PC-3 (cell line): ENCODE measurements around the gene ACAP2. TPM values are rescaled to one million over a fixed set of nuclear protein-coding genes. Genes with fewer than 3 reads are reported as not detected.
A peak's percentile ranks its signal among the peaks of the same experiment; 100 is the strongest.

Experiments
- ATAC-seq: fragments of 200-7000 bp; cut with Tn5 transposase; 2 replicates; pipeline ENCODE4 v1.9.1; 2020; ENCODE audit warnings: mild to moderate bottlenecking, moderate library complexity
- BruUV-seq: library from RNA; stranded (reverse); fragments of 400-500 nt; replicated peaks from 2 replicates; lab custom pipeline; 2021; lab: Mats Ljungman, UMichigan
- CTCF ChIA-PET: fragments of 300-600 bp; sonication (Branson Sonifier 250); formaldehyde crosslinking; loops from one replicate; lab custom pipeline; 2022; ENCODE audit warnings: antibody characterized with exemption; lab: Charles Lee
- POLR2A ChIA-PET: fragments of 300-600 bp; sonication (Branson Sonifier 250); formaldehyde crosslinking; loops from one replicate; lab custom pipeline; 2022; ENCODE audit warnings: antibody characterized with exemption; ENCODE audit not compliant: unreplicated experiment; lab: Charles Lee
- DNase-seq: peaks from one replicate; pipeline ENCODE4 v3.0.0-alpha.2; 2015
- H2AFZ ChIP-seq: fragments of 300-600 bp; sonication (generic); 2 replicates; pipeline ENCODE4 v1.6.0; 2016; ENCODE audit warnings: antibody characterized with exemption, low read length
- H3F3A ChIP-seq: fragments of 300-600 bp; sonication (generic); one replicate; pipeline ENCODE4 v1.6.0; 2017; ENCODE audit warnings: antibody characterized with exemption, low read length, control low read depth, mild to moderate bottlenecking; ENCODE audit not compliant: unreplicated experiment
- H3K27ac ChIP-seq: fragments of 300-600 bp; sonication (generic); 2 replicates; pipeline ENCODE4 v1.5.1; 2016; ENCODE audit warnings: mild to moderate bottlenecking, low read length
- H3K27me3 ChIP-seq: fragments of 300-600 bp; sonication (generic); 2 replicates; pipeline ENCODE4 v1.6.1; 2016; ENCODE audit warnings: low read length, mixed read lengths
- H3K36me3 ChIP-seq: fragments of 300-600 bp; sonication (generic); 2 replicates; pipeline ENCODE4 v1.6.1; 2016; ENCODE audit warnings: low read depth, mixed run types, low read length, mixed read lengths
- H3K4me1 ChIP-seq: fragments of 300-600 bp; sonication (generic); 2 replicates; pipeline ENCODE4 v1.5.1; 2016; ENCODE audit warnings: low read length; ENCODE audit not compliant: insufficient read depth
- H3K4me2 ChIP-seq: fragments of 300-600 bp; sonication (generic); 2 replicates; pipeline ENCODE4 v1.6.0; 2016; ENCODE audit warnings: low read length
- H3K4me3 ChIP-seq: fragments of 300-600 bp; sonication (generic); 2 replicates; pipeline ENCODE4 v1.5.1; 2016; ENCODE audit warnings: mild to moderate bottlenecking, low read length, mixed read lengths
- H3K79me2 ChIP-seq: fragments of 300-600 bp; sonication (generic); 2 replicates; pipeline ENCODE4 v1.6.1; 2017; ENCODE audit warnings: low read length, mixed read lengths
- H3K9ac ChIP-seq: fragments of 300-600 bp; sonication (generic); 2 replicates; pipeline ENCODE4 v1.6.0; 2016; ENCODE audit warnings: mild to moderate bottlenecking, low read length
- H3K9me2 ChIP-seq: fragments of 300-600 bp; sonication (generic); replicated peaks from 2 replicates; pipeline ENCODE4 v1.6.1; 2016; ENCODE audit warnings: mixed run types, low read length, mixed read lengths
- H3K9me3 ChIP-seq: fragments of 300-600 bp; sonication (generic); 2 replicates; pipeline ENCODE4 v1.6.1; 2016; ENCODE audit warnings: low read length, mixed read lengths
- H4K20me1 ChIP-seq: fragments of 300-600 bp; sonication (generic); 2 replicates; pipeline ENCODE4 v1.6.1; 2016; ENCODE audit warnings: low read length, mixed read lengths
- EZH2 ChIP-seq: fragments of 300-600 bp; sonication (generic); IDR thresholded peaks from one replicate; pipeline ENCODE4 v1.6.1; 2017; ENCODE audit warnings: antibody characterized with exemption, mild to moderate bottlenecking, low read length; ENCODE audit not compliant: unreplicated experiment
- EZH2phosphoT487 ChIP-seq: fragments of 300-600 bp; sonication (generic); IDR thresholded peaks from 2 replicates; pipeline ENCODE4 v1.6.1; 2018; ENCODE audit warnings: mild to moderate bottlenecking, antibody characterized with exemption, low read length, borderline replicate concordance
- intact Hi-C: fragments of 100-400 bp; cut with micrococcal nuclease; formaldehyde crosslinking; loops from 2 replicates; pipeline ENCODE4 v1.9.0; 2023
- total RNA-seq: library from RNA; depleted of rRNA; stranded (reverse); fragments of >200 nt; gene quantifications from 2 replicates; pipeline ENCODE4 v1.2.3, GENCODE V29; 2014
- TF ChIP-seq, protein P1 (sequence below): fragments of 300-600 bp; sonication (generic); conservative IDR thresholded peaks from 2 replicates; pipeline ENCODE4 v1.5.1; 2017; ENCODE audit warnings: antibody characterized with exemption, low read depth, mild to moderate bottlenecking, low read length

ACAP2 gene
- total RNA-seq, 1 experiment from 2014 or later: 33.5 TPM

DNA sequence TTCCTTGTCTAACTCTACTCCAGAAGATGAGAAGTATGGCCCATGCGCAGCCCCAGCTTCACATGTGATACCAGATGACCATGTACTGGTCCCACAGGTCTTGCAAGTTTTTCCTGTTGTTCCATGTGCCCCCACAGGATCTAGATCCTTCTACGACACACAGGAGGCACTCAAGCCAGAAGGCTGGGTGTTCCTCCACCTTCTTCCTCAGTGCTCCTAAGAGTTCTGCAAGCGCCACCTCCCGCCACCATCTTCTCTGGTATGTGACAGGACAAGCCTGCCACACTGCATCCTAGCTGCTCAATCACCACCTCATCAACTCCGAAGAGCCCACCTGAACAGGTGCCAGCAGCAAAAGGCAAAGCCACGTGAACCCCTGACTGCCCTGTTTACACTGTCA, 214.9 kb downstream of the ACAP2 start:
- intact Hi-C loops: no loop called here
- no peaks in the 10 kb centered on the region for H4K20me1 ChIP-seq
- H3K27ac ChIP-seq: no peak overlapping the region
- no peaks in the 10 kb centered on the region for H3K36me3 ChIP-seq
- no peaks in the 10 kb centered on the region for H3K9me3 ChIP-seq
- POLR2A ChIA-PET: no interaction called here
- TF ChIP-seq, protein P1, sequence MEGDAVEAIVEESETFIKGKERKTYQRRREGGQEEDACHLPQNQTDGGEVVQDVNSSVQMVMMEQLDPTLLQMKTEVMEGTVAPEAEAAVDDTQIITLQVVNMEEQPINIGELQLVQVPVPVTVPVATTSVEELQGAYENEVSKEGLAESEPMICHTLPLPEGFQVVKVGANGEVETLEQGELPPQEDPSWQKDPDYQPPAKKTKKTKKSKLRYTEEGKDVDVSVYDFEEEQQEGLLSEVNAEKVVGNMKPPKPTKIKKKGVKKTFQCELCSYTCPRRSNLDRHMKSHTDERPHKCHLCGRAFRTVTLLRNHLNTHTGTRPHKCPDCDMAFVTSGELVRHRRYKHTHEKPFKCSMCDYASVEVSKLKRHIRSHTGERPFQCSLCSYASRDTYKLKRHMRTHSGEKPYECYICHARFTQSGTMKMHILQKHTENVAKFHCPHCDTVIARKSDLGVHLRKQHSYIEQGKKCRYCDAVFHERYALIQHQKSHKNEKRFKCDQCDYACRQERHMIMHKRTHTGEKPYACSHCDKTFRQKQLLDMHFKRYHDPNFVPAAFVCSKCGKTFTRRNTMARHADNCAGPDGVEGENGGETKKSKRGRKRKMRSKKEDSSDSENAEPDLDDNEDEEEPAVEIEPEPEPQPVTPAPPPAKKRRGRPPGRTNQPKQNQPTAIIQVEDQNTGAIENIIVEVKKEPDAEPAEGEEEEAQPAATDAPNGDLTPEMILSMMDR: no peak
- TF ChIP-seq EZH2 (no peak), EZH2phosphoT487 (no peak)
- no peaks in the 10 kb centered on the region for H3K27me3 ChIP-seq
- CTCF ChIA-PET: no interaction called here
- no peak for ATAC-seq
- H3K9ac ChIP-seq: no peak overlapping the region
- peaks cover 13% of the 10 kb centered on the region for H3K4me1 ChIP-seq
- peak; percentile 16 for DNase-seq
- H3K4me3 ChIP-seq: no peak overlapping the region
- BruUV-seq: no TSS peak
- no peaks in the 10 kb centered on the region for H3K79me2 ChIP-seq
- H3K9me2 ChIP-seq: no peaks in the 10 kb centered on the region
- H3K4me2 ChIP-seq: no peak overlapping the region
- H3F3A ChIP-seq: no peaks in the 10 kb centered on the region
- H2AFZ ChIP-seq: no peak overlapping the region

DNA sequence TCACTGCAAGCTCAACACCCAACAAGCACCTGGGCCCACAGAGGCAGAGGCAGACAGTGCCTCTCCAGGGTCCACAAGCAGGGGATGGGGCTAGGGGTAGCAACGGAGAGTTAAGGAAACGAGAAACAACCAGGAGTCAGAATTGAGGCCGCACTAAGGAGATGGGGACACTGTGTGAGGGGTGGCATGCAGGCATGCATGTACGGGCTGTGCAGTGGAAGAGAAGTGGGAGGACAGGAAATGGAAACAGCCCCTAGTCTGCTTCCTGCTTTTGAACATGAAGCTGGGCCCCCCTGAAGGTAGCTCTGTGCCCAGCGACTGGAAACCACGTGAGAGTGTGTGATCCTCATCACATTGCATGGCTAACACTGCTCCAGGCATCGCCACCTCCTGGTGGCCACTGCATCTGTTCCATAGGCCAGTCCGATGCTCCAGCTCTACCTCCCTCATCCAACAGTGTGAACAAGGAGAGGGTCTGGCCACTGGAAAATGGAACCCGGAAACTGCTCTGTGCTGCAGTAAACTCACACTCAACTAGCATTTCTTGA, 215.8 kb downstream of the ACAP2 start:
- no peaks in the 10 kb centered on the region for H3K9me2 ChIP-seq
- DNase-seq (peak; percentile 15), ATAC-seq (peak; percentile 20; the same call in 1 of the 2 replicates)
- H3K4me2 ChIP-seq: no peak overlapping the region
- no peaks in the 10 kb centered on the region for H3F3A ChIP-seq
- ChIA-PET CTCF (interaction anchor here (0.5 to 1.0 kb wide), 2 partner anchors 45 to 534 kb away, joined by 3 to 4 read pairs; no protein-coding TSS in a partner anchor), POLR2A (interaction anchor here (0.5 kb wide), 1 partner anchor 166 kb away, joined by 5 read pairs; no protein-coding TSS in a partner anchor)
- no peak overlapping the region for H3K27ac ChIP-seq
- intact Hi-C loops: no loop called here
- H3K4me3 ChIP-seq: no peak overlapping the region
- no TSS peak for BruUV-seq
- H3K36me3 ChIP-seq: no peaks in the 10 kb centered on the region
- TF ChIP-seq EZH2 (no peak), EZH2phosphoT487 (no peak)
- TF ChIP-seq, protein P1: peak; percentile 48
- no peaks in the 10 kb centered on the region for H3K9me3 ChIP-seq
- H4K20me1 ChIP-seq: no peaks in the 10 kb centered on the region
- peaks cover 13% of the 10 kb centered on the region for H3K4me1 ChIP-seq
- no peak overlapping the region for H2AFZ ChIP-seq
- H3K9ac ChIP-seq: no peak overlapping the region
- H3K79me2 ChIP-seq: no peaks in the 10 kb centered on the region
- no peaks in the 10 kb centered on the region for H3K27me3 ChIP-seq

DNA sequence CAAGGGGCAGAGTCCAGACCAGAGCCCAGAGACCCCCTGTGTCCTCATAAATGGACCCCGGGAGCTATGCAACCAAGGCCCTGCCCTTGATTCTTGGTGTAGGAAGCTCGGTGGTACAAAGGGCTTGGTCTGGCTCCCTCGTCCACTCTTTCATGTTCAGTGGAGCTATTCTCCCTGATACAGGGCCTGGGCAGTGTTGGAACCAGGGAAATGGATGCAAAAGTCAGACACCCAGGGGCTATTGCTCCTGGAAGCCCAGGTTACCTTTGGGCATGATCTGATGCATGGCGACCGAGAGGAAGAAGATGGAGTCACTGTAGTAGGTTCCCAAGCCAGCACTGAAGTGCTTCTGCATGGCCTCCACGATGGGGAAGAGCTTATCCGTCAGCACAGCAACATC, 216.4 kb downstream of the ACAP2 start:
- ChIA-PET POLR2A (no interaction called here), CTCF (interaction anchor here (1.0 kb wide), 1 partner anchor 44 kb away, joined by 3 read pairs; no protein-coding TSS in a partner anchor)
- no TSS peak for BruUV-seq
- no peak overlapping the region for H3K4me3 ChIP-seq
- no peaks in the 10 kb centered on the region for H3F3A ChIP-seq
- no peak overlapping the region for H3K9ac ChIP-seq
- peaks cover 13% of the 10 kb centered on the region for H3K4me1 ChIP-seq
- H3K36me3 ChIP-seq: no peaks in the 10 kb centered on the region
- H3K27me3 ChIP-seq: no peaks in the 10 kb centered on the region
- H3K4me2 ChIP-seq: no peak overlapping the region
- TF ChIP-seq EZH2 (no peak), EZH2phosphoT487 (no peak)
- TF ChIP-seq, protein P1: no peak
- intact Hi-C loops: no loop called here
- no peaks in the 10 kb centered on the region for H4K20me1 ChIP-seq
- no peaks in the 10 kb centered on the region for H3K9me2 ChIP-seq
- no peak overlapping the region for H3K27ac ChIP-seq
- no peaks in the 10 kb centered on the region for H3K79me2 ChIP-seq
- H2AFZ ChIP-seq: no peak overlapping the region
- no peak for ATAC-seq
- no peak for DNase-seq
- H3K9me3 ChIP-seq: no peaks in the 10 kb centered on the region
